ENCODE measurements around the gene FMNL2. TPM values are rescaled to one million over a fixed set of nuclear protein-coding genes. Genes with fewer than 3 reads are reported as not detected.

FMNL2 gene
- polyA plus RNA-seq, 4 donors = 87.2 to 123 (median 98.3) TPM

- DNase-seq (ENCODE audit: low read depth in 4 of 4, low spot score in 2 of 4) = no peak
Measured at GRCh38 chr2:152623775-152624174, 288.8 kb downstream of the FMNL2 start.

GRCh38 chr2:152624805-152625204 lies 289.8 kb downstream of the FMNL2 start:
- DNase-seq (ENCODE audit: low read depth in 4 of 4, low spot score in 2 of 4) = no peak

GRCh38 chr2:152626911-152627339 lies 292.0 kb downstream of the FMNL2 start:
- DNase-seq (ENCODE audit: low read depth in 4 of 4, low spot score in 2 of 4) = no peak

- DNase-seq (ENCODE audit: low read depth in 4 of 4, low spot score in 2 of 4) = no peak
Measured at GRCh38 chr2:152627351-152627957, 292.5 kb downstream of the FMNL2 start.

- DNase-seq (ENCODE audit: low read depth in 4 of 4, low spot score in 2 of 4) = no peak
Measured at GRCh38 chr2:152629202-152629601, 294.2 kb downstream of the FMNL2 start.

GRCh38 chr2:152630466-152630865 lies 295.5 kb downstream of the FMNL2 start:
- no peak for DNase-seq (ENCODE audit: low read depth in 4 of 4, low spot score in 2 of 4)

- DNase-seq (ENCODE audit: low read depth in 4 of 4, low spot score in 2 of 4) = no peak
Measured at GRCh38 chr2:152632736-152633135, 297.8 kb downstream of the FMNL2 start.

- peak in 1 of 4 donors; percentile 33 for DNase-seq (ENCODE audit: low read depth in 4 of 4, low spot score in 2 of 4)
Measured at GRCh38 chr2:152635635-152636298, 300.8 kb downstream of the FMNL2 start.

- DNase-seq (ENCODE audit: low read depth in 4 of 4, low spot score in 2 of 4) = no peak
Measured at GRCh38 chr2:152637251-152637650, 302.3 kb downstream of the FMNL2 start.

GRCh38 chr2:152638056-152638455 lies 303.1 kb downstream of the FMNL2 start:
- no peak for DNase-seq (ENCODE audit: low read depth in 4 of 4, low spot score in 2 of 4)

- no peak for DNase-seq (ENCODE audit: low read depth in 4 of 4, low spot score in 2 of 4)
Measured at GRCh38 chr2:152638590-152638989, 303.6 kb downstream of the FMNL2 start.

GRCh38 chr2:152644189-152644873 lies 309.4 kb downstream of the FMNL2 start:
- no peak for DNase-seq (ENCODE audit: low read depth in 4 of 4, low spot score in 2 of 4)

- no peak for DNase-seq (ENCODE audit: low read depth in 4 of 4, low spot score in 2 of 4)
Measured at GRCh38 chr2:152646264-152646663, 311.3 kb downstream of the FMNL2 start.

GRCh38 chr2:152646775-152647174 lies 311.8 kb downstream of the FMNL2 start:
- no peak for DNase-seq (ENCODE audit: low read depth in 4 of 4, low spot score in 2 of 4)

GRCh38 chr2:152647552-152647951 lies 312.6 kb downstream of the FMNL2 start:
- DNase-seq (ENCODE audit: low read depth in 4 of 4, low spot score in 2 of 4) = peak in 1 of 4 donors; percentile 19

GRCh38 chr2:152648336-152648735 lies 313.4 kb downstream of the FMNL2 start:
- no peak for DNase-seq (ENCODE audit: low read depth in 4 of 4, low spot score in 2 of 4)

GRCh38 chr2:152649997-152650396 lies 315.0 kb downstream of the FMNL2 start:
- no peak for DNase-seq (ENCODE audit: low read depth in 4 of 4, low spot score in 2 of 4)

- DNase-seq (ENCODE audit: low read depth in 4 of 4, low spot score in 2 of 4) = no peak
Measured at GRCh38 chr2:152650768-152651371, 315.9 kb downstream of the FMNL2 start.

GRCh38 chr2:152651834-152652233 lies 316.9 kb downstream of the FMNL2 start:
- no peak for DNase-seq (ENCODE audit: low read depth in 4 of 4, low spot score in 2 of 4)

- DNase-seq (ENCODE audit: low read depth in 4 of 4, low spot score in 2 of 4) = no peak
Measured at GRCh38 chr2:152655880-152656279, 320.9 kb downstream of the FMNL2 start.

- no peak for DNase-seq (ENCODE audit: low read depth in 4 of 4, low spot score in 2 of 4)
Measured at GRCh38 chr2:152657043-152657442, 322.1 kb downstream of the FMNL2 start.
